HG02623 (cell line): ENCODE measurements around the gene KIAA2012.

Source experiments
- ATAC-seq: cut with Tn5 transposase; IDR thresholded peaks from one replicate; pipeline ENCODE4 v1.9.1; 2021; ENCODE audit warnings: moderate library complexity; ENCODE audit not compliant: unreplicated experiment

Gene KIAA2012

DNA sequence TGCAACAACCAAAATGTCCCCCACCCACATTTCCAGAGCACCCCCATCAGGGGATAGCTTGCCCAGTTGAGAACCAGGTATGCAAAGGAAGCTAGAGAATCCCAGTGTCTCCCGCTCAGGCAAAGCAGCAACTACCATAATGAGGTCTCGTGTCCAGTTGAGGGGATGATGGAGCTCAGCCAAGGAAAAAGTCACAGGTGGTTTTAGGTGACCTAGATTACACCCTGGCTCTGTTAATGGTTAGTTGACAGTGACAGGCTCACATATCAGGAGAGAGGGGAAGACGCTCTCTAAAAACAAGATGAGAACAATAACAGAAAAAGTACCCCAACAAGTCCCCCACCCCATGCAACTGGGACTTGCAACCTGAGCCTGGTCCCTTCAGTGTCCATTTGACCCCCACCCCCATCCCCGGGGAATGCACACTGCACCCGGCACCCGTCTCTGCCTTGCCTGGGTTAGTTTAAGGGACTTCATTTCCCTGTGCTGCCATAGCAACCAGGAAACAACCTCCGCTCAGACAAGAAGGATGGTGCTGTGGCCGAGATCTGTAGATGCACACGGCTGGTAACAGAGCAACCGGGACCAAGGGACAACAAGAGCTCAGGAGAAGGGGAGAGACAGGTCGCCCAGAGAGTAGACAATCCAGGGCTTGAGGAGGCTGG lies at the start of gene KIAA2012:
KIAA2012 (plus strand) TSS at position 519 of the 665 bp plus-strand sequence. CDS start 373 bp downstream, outside the sequence.
- no peak for ATAC-seq

DNA sequence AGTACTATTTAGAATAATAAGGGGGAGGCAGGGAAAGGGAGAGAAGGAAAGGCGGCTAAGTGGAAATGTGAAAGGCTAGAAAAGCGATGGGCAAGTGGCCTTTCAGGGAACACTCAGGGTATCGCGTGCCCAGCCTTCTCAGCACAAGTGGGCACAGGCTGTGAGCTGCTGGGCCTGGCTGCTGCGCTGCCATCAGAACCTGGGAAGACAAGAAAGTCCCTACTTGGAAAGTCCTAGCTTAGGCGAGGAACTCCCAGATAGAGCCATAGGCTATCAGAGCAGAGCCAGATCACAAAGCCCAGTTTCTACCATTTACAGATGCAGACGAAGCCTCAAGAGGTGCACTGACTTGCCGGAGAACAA lies 49.2 kb upstream of the KIAA2012 start:
- no peak for ATAC-seq

DNA sequence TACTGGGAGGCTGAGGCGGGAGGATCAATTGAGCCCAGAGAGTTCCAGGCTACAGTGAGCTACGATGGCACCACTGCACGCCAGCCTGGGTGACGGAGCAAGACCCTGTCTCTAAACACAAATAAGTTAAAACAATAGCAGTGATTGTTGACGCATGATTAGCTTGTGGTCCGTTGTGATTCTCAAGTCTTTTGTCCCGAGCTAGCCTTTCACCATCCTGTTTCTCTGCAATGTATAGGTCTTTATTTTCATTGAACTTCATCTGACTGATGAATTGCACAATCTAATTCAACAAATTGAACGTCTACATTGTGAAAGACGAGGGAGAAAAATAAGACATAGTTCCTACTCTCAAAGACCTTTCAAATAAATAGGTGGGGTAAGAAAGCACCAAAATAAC lies 48.2 kb upstream of the KIAA2012 start:
- no peak for ATAC-seq

DNA sequence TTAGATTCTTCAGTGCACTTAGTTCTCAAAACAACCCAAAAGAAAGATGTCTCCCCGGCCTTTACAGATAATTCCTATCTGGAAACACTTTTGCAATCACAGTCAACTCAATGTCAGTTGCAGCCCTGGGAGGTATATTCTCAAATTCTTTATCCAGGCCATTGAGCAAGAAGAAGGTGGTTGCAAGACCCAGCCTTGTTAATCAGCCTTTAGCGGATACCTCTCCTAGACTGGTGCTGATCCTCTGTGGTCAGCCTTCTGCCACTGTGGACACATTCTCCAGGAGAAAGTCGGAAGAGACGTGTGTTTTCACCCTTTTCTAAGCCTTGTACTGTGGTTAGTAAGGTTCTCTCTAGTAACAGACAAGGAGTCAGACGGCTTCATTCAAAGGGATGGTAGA lies 47.2 kb upstream of the KIAA2012 start:
- ATAC-seq, result no peak

DNA sequence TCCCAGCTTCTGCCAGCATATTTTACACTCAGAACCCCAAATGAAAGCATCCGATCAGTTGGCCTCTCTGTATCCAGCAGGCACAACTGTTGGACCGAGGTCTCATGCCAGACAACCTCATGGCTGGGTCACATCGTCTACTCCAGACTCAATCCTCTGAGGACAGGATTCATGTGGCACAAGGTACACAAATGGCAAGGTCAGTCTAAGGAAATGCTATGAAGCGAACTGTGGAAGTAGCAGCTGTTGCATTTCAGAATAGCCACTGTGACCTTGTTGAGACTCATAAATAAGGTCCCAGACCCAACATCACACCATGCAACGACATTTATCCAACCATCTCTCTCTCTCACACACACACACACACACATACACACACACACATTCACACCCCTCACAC lies 46.5 kb upstream of the KIAA2012 start:
- ATAC-seq, result no peak

DNA sequence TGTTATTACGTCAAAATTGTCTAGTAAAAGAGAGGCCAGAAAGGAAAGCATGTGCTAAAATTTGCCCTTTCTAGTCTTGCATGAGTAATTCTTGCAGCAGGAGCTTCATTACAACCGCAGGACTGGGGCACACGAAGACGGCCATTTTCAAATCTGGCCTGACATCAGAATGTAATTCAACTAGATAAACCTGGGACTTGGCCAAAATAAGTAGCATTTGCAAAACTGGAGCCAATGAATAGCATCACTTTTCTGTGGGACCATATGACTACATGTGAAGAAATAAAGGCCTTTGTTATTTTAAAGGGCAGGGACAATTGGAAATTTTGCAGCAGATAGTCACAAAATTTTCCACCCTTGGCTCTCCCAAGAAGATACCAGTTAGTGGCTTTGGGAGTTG lies 42.4 kb upstream of the KIAA2012 start:
- ATAC-seq, result no peak

DNA sequence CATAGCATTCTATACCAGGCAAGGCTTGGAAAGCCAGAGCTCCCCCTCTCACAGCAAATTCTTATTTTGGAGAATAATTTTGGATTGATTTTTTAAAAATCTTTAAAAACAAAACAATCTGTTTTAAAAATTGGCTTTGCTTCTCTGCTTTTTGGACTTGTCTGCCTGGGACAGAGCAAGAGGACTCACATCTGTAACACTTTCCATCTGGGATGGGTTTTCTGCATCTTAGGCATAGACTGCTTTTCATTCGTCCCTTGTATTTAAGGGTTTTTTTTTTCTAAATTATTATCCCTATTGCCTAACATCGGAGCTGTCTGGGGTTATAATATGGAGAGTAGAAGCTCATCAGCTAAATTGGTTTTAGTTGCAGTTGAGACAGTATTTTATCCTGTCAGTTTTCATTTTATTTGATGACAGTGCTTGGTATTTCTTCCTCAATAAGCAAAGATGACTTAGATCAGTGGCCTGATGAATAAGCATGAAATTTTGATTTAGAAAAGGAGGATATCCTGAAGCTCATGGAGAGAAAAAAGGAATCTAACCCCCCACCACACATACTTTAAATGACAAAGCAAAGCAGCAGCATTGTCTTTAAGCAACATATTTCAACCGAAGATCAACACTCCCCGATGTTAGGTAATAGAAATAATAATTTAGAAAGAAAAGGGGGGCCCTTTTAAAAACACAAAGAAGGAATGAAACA lies 41.7 kb upstream of the KIAA2012 start:
- no peak for ATAC-seq

DNA sequence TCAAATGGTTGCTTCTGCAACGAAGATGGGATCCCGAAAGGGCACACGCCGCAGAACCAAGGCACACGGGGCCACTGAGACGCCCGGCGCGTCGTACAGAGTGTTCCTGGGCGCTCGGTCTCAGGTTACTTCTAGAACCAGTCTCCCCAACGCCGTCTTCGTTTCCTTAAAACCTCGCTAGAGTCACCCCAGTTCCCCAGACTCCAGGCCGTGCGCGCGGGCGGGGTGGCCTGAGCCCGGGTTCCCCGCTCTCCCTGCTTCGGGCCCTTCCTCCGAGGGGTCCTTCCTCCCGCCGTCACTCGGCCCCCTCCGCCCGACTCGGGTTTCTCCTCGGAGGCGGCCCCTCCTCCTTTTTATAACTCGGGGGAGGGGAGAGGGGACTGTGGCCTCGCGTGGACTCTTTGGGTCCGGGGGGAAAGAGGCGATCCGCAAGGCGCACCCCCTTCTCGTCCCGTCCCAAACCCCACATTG lies 40.2 kb upstream of the KIAA2012 start:
- ATAC-seq, result no peak

DNA sequence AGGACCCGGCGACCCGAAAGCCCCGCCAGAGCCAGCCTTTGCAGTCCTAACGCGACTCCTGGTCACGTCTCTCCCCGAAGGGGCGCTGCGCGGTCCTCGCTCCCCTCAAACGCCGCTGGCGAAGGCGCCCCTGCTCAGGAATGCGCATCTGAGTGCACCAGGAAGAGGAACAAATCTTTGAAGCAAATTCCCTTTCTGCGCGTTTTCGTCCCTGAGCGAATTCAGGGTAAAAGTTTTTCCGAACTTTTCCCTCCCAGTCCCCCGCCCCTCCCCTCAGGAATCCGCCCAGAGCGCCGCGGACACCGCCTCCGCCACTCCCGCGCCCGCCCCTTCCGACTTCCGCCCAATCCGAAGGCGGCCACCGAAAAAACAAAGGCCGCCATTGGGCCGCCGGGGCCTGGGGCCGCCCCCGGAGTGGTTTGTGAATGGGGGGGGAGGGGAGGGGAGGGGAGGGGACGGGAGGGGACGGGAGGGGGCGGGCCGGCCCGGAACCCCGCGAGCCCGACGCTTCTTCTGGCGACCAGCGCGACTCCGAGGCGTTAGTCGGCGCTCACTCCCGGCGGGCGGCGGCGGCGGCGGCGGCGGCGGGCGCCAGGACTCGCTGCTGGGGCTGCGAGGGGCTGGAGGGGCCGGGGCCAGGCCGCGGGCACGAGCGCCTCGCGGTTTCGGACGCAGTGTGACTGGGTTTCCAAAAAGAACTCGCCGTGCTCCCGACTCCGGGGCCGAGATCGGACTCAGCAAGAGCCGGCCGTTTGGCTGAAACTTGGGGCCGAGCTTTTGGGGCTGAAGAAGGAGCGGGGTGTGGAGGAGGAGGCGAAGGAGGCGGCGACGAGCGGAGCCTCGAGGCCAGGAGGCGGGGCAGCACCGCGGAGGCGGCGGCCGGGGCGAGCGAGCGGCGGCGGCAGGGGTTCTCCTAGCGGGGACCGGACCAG lies 39.5 kb upstream of the KIAA2012 start, which contains the start of gene FZD7:
FZD7 (plus strand) TSS at position 539 of the 932 bp plus-strand sequence. CDS start 793 bp downstream, outside the sequence.
- ATAC-seq, result peak; percentile 74

DNA sequence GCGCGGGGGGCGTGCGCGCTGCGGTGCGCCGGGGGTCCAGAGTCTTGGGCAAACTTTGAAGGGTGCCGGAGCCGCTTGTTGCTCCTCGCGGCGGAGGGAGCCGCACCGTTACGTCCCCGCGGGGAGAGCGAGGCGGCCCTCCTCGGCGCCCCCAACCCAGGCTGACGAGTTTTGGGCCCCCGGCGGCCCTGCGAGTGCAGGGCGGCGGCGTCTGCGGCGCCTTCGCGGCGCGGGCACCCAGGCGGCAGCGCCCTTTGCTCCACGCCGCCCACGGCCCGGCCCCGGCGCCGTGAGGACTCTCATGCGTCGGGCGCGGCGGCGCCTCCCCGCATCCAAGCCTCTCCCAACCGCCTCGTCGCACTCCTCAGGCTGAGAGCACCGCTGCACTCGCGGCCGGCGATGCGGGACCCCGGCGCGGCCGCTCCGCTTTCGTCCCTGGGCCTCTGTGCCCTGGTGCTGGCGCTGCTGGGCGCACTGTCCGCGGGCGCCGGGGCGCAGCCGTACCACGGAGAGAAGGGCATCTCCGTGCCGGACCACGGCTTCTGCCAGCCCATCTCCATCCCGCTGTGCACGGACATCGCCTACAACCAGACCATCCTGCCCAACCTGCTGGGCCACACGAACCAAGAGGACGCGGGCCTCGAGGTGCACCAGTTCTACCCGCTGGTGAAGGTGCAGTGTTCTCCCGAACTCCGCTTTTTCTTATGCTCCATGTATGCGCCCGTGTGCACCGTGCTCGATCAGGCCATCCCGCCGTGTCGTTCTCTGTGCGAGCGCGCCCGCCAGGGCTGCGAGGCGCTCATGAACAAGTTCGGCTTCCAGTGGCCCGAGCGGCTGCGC lies 38.6 kb upstream of the KIAA2012 start:
- peak; percentile 1 for ATAC-seq

DNA sequence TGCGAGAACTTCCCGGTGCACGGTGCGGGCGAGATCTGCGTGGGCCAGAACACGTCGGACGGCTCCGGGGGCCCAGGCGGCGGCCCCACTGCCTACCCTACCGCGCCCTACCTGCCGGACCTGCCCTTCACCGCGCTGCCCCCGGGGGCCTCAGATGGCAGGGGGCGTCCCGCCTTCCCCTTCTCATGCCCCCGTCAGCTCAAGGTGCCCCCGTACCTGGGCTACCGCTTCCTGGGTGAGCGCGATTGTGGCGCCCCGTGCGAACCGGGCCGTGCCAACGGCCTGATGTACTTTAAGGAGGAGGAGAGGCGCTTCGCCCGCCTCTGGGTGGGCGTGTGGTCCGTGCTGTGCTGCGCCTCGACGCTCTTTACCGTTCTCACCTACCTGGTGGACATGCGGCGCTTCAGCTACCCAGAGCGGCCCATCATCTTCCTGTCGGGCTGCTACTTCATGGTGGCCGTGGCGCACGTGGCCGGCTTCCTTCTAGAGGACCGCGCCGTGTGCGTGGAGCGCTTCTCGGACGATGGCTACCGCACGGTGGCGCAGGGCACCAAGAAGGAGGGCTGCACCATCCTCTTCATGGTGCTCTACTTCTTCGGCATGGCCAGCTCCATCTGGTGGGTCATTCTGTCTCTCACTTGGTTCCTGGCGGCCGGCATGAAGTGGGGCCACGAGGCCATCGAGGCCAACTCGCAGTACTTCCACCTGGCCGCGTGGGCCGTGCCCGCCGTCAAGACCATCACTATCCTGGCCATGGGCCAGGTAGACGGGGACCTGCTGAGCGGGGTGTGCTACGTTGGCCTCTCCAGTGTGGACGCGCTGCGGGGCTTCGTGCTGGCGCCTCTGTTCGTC lies 37.7 kb upstream of the KIAA2012 start:
- ATAC-seq, result no peak

DNA sequence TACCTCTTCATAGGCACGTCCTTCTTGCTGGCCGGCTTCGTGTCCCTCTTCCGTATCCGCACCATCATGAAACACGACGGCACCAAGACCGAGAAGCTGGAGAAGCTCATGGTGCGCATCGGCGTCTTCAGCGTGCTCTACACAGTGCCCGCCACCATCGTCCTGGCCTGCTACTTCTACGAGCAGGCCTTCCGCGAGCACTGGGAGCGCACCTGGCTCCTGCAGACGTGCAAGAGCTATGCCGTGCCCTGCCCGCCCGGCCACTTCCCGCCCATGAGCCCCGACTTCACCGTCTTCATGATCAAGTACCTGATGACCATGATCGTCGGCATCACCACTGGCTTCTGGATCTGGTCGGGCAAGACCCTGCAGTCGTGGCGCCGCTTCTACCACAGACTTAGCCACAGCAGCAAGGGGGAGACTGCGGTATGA lies 37.1 kb upstream of the KIAA2012 start:
- ATAC-seq, result no peak

DNA sequence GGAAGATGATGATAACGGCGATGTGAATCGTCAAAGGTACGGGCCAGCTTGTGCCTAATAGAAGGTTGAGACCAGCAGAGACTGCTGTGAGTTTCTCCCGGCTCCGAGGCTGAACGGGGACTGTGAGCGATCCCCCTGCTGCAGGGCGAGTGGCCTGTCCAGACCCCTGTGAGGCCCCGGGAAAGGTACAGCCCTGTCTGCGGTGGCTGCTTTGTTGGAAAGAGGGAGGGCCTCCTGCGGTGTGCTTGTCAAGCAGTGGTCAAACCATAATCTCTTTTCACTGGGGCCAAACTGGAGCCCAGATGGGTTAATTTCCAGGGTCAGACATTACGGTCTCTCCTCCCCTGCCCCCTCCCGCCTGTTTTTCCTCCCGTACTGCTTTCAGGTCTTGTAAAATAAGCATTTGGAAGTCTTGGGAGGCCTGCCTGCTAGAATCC lies 36.4 kb upstream of the KIAA2012 start:
- no peak for ATAC-seq

DNA sequence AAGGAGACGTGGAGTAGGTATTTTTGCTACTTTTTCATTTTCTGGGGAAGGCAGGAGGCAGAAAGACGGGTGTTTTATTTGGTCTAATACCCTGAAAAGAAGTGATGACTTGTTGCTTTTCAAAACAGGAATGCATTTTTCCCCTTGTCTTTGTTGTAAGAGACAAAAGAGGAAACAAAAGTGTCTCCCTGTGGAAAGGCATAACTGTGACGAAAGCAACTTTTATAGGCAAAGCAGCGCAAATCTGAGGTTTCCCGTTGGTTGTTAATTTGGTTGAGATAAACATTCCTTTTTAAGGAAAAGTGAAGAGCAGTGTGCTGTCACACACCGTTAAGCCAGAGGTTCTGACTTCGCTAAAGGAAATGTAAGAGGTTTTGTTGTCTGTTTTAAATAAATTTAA lies 36.0 kb upstream of the KIAA2012 start:
- ATAC-seq, result no peak

DNA sequence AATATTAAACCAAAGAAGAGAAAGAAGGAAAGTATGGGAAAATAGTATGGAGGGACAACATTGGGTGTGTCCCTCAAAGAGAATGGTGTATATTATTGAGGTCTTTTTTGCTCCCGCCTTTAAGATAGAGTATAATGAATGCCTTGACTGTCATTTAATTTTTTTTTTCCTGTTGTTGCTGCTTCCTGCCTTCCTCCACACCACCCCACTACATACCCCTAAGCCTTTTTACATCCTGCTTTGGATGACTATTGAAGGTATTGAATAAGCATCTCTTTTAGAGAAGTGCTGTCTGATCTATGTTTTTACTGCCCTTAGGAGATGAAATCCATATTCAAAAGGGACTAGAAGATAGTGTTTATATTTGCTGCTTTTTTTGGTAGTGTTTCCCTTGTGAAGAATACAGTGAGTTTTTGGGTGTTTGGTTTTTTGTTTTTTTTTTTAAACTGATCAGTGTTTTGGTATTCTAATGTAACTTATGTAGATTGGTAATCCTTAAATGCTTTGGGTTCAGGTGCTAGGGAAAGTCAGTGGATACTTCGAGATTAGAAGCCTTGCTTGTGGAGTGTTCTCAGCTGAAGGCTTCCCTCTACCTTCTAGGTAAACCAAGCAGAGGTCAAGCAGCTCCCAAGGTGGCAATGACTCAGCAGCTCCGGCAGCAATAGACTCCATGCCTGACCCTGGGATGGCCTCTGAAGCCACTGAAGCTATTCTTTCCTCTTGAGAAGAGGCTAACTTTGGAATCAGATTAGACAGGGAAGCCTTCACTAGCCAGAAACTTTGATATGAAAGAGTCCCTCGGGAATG lies 34.4 kb upstream of the KIAA2012 start:
- ATAC-seq, result no peak

DNA sequence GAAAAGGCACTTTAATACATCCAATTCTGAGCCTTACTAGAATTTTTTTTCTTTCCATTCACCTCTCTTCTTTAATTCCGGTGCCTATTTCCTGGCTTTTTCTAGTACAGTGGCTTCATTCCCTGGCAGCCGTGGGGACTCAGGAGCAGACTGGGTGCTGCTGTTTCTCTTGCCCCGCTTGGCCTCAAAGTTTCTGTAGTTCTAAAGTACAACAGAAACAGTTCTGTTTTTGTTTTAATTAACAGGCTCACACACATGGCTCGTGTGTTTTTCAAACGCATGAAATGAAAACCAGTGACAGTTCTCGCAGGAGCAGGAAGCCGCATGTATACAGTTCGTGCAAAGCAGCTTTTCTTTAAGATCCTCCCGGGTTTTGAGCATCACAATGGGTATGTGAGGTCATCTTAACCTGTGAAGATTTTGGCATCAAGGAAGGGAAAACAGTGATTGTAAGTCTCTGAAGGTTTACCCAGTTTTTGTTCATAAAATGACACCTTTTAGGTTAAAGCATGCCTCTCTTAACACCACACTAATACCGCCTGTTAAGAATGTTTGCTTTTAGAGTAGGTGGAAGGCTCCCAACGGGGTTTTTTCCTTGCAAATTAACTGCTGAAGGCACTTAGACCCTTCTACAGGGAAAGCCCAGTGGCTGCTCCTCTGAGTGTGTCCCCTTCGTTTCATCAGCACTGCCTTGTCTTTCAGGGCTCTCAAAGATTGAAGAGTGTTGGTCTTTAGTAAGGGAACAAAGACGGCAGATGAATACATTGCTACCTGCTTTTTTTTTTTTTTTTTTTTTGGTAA lies 33.6 kb upstream of the KIAA2012 start:
- no peak for ATAC-seq

DNA sequence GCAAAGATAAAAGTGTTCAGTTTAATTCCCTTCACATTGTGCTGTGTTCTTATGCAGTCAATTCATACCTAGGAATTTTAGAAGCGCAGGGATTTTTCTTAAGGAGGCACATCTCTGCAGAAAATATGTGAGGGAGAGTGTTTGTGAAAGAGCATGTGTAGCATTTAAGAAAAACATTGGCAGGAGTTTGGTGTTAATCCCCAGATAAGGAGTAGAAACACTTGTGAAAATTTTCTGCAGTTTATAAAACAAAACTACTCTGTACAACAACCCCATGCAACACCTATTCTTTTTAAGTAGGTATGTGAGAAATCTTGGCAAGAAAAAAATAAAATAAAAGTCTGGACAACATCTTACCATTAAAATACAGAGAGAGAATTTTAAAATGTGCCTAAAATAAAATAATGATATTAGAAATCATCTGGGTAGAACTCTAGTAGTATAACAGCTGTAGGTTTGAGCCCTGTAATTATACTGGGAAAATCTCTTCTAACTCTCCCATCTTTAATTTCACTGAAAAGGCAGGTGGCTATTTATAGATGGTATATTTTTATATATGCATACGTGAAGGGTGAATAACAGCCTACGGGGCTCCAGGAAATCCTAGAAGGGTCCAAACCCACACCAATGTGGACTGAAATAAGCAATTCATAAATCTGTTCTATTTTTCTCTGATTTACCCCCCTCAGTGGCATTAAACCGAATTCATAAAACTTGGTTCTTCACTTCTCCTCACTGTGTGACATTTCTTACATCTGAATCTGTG lies 32.8 kb upstream of the KIAA2012 start:
- ATAC-seq, result no peak
